ENCODE results near the gene RSRC1.
"Not testable (repeated sequence)": the region's sequence is repeated elsewhere in the genome, so short reads cannot be mapped to it uniquely, and the experiment has no call there.

The RSRC1 gene, protein sequence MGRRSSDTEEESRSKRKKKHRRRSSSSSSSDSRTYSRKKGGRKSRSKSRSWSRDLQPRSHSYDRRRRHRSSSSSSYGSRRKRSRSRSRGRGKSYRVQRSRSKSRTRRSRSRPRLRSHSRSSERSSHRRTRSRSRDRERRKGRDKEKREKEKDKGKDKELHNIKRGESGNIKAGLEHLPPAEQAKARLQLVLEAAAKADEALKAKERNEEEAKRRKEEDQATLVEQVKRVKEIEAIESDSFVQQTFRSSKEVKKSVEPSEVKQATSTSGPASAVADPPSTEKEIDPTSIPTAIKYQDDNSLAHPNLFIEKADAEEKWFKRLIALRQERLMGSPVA

DNA sequence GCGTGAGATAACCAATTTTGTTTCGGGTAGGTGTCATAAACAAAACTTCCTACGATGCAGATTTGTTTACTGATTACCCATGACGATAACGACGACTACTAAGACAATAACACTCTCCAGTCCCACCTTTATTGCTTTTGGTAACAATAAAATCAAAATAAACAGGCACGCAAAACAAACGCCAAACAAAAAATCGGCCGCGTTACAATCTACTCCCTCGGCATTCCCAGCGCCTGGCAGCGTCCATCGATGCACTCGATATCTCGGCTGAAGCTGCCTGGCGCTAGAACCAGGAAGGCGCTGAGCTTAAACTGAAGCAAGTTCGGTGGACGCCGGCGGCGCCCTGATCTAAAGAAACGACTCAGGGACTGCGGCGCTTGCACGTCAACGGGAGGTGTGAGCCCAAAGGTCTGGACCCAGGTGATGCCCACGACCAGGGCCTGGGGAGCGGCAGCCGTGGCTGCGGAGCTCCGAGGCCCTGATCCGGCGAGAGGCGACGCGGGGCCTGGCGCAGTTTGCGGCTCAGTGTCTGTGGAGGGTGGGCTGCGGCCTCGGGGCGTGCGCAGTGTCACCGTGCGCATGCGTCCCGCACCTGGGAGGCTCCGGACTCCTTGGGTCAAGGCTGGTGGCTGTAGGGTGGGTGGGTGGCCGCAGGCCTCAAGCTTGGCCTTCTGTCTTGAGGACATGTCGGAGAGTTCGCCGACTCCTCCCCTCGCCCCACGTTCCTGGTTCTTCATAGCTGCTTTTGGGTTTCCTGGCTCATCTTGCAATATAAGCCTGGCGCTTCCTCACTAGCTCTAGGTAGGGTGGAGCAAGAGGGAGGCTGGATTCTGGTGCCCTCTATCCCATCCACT is at the start of gene RSRC1:
Gene RSRC1 (plus strand): TSS at position 286 of the 854 bp plus-strand sequence. CDS start 12,016 bp downstream, outside the sequence.
- peak; percentile 82 for DNase-seq

DNA sequence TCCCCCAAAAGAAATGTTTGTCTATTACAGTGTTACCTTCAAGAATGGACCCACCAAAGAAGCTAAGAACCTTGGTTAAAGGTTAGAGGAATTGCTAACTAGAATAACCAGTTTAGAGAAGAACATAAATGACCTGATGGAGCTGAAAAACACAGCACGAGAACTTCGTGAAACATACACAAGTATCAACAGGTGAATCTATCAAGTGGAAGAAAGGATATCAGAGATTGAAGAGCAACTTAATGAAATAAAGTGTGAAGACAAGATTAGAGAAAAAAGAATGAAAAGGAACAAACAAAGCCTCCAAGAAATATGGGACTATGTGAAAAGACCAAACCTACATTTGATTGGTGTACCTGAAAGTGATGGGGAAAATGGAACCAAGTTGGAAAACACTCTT is 44.3 kb upstream of the RSRC1 start:
- not testable (repeated sequence) for DNase-seq

DNA sequence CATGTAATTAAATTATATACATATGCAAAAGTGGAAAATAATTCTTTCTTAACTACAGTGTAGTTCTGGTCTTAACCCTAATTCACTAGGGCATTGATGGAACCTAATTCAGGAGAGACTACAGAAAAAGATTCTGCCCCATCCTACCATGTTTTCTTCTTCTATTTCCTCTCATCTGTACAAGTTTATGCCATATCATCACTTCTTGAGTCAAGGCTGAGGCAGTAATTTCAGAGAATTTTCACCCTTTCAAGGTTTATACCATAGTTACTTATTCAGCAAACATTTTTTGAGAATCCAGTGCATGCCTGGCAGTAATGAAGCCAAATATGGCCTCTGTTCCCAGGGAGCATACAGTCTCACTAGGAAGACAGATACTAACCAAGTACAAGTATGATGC is 37.1 kb upstream of the RSRC1 start:
- DNase-seq: no peak

DNA sequence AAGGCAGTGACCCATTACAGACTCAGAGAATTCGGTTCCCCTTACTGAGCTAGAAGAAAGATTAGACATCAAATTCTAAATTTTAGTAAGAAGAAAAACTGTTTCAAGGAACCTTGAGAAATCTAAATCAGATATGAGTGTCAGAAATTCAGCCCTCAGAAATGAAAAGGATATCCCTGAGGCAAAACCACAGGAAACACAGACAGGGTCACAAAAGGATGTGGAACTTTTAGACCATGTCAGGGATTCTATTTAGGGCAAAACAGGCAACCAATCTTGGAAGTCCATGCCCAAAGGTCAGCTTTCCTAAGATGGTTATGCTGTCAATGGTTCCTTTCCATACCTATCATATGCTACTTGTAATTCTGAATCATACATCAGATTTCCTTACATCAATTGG is 35.3 kb upstream of the RSRC1 start:
- no peak for DNase-seq

DNA sequence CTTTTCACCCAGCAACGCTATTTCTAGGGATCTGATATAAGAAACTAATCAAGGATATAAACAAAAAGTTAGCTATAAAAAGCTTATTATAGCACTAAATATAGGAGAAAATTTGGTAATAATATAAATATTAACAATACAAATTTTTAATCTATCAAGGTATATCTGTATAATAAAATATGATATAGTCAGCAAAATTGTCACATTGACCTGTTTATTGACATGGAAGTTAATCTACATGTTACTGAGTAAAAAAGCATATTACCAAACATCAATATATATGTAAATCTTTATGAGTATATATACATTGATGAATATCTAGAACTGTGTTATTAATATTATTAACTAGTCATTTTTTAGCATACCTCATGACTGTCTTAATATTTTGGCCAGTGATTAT is 30.3 kb upstream of the RSRC1 start:
- DNase-seq: no peak

DNA sequence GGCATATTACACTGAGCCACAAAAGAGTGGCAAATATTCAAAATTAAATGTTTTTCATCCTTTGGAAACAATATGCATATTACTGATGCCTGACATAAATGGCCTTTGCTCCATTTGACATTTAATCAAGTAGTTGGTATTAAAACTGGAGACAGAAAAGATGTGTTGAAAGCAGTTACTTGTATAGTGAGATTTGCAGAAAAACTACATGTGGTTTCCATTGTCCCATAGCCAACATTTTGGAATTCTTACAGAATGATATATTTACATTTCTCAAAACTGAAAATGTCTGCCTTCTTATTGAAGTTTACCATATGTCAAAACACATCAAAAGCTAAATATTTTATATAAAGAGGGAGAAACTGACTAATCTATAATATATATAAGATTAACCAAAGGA is 25.2 kb upstream of the RSRC1 start:
- DNase-seq: no peak

DNA sequence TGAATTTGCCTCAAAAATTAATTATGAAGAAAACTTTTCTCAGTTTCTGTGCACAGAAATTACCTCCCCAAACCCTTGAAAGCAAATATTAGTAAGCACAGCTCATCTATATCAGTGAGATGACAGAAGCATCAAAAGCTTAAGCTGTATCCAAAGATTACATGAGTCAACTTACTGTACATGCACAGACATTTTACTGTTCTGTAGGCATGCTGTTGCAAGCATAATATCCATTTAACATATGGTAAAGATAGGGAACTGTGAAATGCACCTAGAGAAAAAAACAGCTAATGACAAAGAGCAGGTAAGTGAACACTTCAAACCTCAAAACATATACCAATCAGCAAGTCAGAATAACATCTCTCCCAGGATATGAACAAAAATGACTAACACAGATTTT is 24.5 kb upstream of the RSRC1 start:
- no peak for DNase-seq

DNA sequence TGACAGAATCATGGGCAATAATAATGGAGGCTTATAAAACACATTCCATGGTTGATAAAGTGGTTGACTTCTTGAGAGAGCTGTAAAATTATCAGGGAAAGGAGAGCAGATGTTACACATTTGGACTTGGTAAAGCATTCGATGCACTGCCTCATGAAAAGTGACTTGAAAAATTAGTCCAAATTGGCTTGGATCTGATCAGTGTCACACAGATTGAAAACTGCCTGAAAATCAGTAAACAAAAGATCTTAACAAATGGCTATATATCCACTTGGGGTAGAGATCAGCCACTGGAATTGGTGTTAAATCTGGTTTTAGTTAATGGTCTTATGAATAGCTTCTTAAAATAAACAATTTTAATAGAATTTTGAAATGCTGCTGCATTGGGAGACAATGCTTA is 24.0 kb upstream of the RSRC1 start:
- no peak for DNase-seq

DNA sequence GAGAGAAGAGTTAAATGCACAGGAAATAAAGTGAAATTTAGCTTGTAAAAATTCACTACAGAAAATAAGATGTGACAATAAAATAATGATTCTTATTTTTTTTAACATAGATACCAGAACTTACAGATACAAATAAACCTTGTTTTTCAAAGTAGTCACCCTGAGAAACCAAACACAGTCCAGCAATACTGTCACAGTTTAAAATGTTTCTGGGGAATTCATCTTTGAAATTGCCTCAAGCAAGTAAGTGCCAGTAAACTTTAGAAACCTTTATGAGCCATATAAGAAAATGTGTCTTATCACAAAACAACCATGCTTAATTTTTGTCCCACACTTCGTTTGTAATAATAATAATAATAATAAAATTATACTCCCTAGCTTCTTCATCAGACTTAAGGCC is 23.5 kb upstream of the RSRC1 start:
- DNase-seq: no peak

DNA sequence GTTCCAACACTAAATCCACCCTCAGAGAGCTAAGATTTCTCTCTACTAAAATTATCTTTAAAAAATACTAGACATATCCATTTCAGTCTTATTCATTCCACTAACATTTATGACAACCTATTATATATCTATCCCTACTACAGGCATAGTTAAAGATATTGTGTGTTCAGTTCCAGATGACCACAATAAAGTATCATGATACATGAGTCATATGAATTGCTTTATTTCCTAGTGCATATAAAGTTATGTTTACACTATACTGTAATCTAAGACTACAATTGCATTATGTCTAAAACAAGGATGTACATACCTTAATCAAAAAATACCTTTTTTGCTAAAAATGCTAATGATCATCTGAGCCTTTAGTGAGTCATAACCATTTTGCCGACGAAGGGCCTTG is 23.1 kb upstream of the RSRC1 start:
- no peak for DNase-seq

DNA sequence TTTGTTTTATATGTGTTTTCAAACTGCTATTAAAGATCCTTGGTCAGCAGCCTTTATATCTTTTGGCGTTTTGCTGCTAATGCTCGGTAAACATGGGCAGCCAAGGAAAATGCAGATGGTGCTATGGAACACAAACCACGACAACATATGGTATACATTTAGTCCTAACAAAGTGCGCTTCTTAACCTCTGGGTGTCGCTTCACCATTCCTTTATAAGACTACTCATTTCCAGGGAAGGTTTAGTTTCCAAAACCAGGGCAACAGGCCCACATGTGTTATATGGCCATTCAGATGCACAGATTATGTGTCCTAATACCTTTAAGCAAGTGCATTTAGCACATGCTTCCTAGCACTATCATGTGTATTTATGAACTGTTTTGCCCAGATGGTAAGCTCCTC is 18.4 kb upstream of the RSRC1 start:
- peak; percentile 35 for DNase-seq

DNA sequence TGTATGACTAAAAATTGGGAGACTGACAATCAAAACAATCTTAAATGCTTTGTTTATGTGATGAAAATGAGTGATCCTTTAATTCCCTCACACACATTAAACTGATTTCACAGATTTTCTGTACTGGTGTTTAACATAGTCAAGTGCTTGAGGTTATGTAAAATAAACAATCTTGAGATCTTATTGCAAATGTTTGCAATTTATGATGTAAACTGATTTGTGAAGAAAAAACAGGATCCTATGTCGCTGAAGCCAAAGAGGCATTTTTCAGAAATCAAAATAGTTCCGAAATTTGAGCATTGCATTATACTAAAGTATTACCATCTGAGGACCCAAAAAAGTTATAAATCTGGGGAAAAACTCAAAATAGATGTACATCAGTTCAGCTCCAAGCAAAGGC is 16.4 kb upstream of the RSRC1 start:
- DNase-seq: no peak

DNA sequence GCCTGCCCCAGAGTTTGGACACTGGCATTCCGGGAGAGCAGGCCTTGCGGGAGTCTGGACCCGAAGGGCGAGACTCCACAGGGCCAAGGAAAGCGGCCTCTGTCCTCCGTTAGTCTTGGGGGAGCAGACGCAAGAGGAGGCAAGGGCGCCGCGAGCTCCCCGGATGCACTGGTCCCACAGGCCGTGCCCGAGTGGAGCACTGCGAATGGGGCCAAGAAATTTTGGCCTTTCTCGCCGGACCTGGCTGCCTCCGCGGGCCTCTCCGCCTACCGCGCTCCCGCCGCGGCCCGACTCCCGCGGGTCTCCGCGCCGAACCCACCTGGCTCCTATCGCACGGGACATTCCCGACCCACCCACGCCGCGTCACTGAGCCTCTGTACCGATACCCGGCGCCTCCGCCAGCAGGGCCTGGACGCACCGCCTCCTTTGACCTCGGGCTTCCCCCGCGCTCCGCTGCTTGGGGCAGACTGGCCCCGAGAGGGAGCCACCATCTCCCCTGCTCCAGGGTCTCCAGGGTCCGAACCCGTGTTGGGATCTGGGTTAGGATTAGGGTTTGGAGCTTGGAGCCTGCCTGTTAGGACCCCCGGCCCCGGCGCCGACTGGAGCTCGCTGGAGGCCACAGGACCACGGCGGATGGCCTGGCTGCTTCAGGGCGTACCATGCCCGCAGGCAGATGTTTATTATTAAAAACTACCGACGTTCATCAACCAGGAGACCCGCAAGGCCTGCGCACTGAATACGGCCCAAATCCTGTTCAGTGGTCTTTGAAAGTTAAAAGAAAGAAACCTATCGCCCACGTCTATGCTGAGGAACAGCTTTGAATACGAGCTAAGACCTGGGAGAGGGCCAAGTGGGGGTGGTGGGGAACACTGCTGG is 15.4 kb upstream of the RSRC1 start:
- DNase-seq: no peak

DNA sequence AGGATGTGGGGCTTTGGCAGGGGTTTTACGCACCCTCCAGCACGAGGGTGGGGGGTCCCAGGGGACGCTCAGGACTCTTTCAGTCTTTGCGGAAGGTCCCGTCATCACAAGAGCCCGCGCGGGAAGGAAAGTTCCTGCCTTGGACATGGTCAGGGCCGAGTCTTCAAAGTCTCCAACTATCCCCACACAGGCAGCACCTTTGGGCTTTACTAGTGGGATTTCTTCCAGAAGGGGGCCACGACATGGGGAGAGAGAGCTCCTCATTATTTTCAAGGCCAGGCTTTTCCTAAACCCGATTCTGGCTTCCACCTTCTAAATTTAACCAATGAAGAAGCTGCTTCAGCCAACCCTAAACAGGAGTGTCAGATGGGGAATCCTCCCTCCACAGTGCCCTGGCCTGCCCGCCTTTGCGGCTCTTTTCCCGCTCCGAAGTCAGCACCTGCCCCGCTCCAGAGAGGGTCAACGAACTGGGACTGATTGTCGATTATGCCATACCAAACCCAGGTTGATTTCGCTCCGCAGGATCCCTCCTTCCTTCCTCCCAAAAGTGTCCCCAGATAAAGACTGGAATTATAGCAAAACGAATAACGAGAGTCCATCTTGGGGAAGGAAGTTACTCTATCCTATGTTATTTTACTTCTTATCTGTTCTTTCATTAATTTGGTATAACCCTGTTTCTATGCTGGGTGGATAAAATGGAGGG is 14.6 kb upstream of the RSRC1 start:
- DNase-seq: no peak

DNA sequence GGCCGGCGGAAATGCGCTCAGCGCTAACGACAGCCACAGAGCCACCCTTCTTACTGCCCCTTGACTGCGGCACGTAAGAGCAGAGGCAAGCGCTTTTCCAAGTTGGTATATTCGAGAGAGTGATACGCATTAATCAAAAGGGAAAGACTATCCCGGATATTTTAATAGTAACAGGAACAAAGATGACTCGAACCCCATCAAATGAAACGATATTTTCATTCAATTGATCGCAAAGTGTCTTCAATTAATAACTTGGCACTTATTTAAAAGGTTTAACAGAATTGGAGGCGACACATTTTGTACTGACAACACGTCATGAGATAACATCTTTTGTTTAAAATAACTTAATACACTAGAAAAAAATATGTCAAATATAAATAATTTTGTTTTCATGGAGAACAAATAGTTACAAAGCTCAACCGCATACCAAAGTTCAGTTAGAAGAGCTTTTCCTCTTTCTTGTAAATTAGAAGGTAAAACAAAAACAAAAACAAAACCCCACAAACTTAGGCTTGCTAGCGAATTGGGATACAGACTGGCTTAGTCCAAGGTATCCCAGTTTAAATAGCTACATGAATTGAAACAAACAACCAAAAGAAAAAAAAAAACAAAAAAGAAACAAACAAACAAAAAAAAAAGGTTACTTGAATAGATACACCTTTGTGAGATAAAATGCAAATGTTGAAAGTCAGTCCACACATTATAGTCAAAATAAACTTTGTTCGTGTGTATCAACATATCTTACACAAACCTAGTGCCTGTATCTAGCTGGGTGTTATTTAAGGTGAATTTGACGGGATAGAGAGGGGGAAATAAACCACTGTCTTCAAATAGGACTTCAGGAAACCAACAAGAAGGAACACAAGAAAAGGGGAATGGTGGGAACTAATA is 13.8 kb upstream of the RSRC1 start:
- no peak for DNase-seq

DNA sequence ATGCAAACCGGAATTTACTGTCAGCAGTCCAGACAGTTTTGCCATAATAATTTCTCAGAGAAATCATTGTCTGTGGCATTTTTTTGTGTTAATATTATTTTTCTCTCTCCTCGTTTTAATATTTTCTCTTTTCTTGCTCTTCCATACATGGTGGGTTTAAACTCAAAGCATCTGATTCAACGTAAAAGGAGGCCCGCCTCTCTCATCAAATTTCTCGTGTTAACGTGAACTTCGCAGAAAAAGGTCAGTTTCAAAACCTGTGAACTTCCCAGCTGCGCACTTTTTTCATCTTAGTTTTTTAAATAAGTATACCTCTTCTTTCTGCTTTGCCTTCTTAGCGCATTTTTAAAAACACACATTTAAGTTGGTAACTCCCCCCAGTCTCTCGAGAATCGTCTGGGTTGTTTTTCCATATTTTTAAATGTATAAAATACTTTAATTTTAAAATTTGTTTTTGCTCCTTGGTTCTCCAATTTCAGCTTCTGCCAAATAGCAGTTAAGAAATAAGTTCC is 12.8 kb upstream of the RSRC1 start:
- peak; percentile 61 for DNase-seq

DNA sequence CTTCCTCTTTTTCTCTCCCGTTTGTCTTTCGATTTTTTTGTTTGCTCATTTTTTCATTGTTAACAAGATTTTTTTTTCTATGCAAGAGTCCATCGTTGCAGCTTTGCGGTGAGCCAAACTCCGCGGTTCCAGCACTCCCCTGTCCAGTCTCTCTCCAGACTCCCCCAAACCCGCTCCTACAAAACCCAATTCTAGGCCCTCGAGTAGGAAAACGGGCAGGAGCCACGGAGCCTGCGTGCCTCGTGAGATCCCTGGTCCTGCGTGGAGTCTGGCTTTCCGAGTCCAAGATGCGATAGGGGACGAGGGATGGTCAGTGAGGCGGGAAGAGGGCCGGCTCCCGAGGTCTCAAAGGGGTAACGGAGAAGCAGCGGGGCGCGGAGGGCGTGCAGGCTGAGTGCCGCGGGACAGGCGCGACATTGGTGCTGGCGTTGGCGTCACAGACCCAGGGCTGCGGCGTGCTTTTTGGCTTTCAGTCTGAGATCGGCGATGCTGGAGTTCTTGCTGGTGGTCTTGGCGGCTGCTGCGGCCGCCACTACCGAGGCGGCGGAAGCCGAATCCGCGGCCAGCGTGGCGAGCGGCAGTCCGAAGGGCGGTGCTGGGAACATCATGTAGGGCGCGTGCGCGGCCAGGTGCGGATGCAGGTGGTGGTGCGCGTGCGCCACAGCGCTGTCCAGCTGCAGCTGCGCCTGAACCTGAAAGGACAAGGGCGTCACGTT is 12.1 kb upstream of the RSRC1 start:
- peak; percentile 79 for DNase-seq

DNA sequence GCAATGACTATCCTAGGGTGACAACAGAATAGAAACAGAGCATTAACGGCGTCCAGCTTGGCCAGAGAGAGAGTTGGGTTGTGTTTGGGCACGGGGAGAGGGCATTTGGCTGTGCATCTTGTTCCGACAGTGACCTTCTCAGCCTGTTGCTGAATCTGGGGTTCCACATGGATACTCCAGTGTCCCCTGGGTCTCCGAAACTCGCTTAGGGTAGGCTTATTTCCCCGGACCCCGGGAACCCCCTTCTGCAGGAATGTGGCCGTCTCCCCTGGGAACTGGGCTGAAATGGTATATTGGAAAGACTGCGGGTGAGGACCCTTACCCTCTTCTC is 11.6 kb upstream of the RSRC1 start:
- no peak for DNase-seq

DNA sequence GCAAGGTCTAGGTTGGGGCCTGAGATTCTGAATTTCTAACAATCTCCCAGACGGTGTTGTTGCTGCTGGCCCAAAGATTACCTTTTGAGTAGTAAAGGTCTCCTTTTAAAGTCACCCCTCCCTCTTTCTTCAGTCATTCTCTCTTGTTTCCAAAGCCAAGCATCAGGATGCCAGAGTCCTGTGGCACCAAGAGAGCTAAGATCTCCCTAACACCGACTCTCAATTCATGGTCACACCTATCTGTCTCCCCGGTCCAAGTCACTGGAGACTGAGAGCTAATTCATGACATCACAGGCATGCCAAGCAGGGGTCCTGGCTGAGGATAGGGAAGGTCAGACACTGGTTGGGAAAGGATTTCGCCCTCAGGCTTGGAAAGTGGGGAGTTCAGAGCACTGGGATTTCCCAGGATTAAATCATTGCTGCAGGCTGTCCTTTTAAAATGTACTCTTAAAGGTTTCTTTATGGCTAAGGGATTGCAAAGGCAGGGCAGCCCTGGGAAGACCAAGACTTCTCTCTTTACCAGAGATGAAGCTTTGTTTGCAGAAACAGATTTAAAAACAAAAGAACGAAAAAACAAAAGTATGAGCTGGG is 11.0 kb upstream of the RSRC1 start:
- no peak for DNase-seq

DNA sequence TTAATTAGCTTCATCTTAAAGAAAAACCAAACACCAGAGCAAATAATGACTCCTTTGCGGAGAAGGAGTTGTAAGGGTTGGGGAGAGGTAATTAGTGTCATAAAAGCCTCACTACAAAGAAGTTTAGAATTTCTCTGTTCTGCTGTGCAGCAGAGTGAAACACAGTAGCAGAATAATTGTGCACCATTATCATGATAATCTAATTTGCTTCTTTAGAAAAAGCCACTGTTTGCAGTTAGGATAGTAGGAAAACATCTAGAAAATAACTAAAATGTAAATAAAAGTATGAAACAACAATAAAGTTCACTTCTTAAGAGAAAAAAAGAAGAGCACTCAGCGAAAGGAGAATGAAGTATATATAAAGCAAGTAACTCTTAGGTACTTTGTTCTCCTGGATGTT is 9.2 kb upstream of the RSRC1 start:
- DNase-seq: no peak
